Occipital lobe (tissue), 2 donors: ENCODE results near the gene COG7. TPM values are rescaled to one million over a fixed set of nuclear protein-coding genes. Genes with fewer than 3 reads are reported as not detected.
"Not testable (repeated sequence)": the region's sequence is repeated elsewhere in the genome, so short reads cannot be mapped to it uniquely, and the experiment has no call there.

Experiments
- DNase-seq: peaks from one replicate; lab custom pipeline; 2025; lab: John Stamatoyannopoulos, UW
- total RNA-seq: library from RNA; depleted of rRNA; stranded (reverse); fragments of >200 nt; gene quantifications from one replicate; pipeline ENCODE4 v1.2.3, GENCODE V29; 2014

Gene COG7
- total RNA-seq, 1 donor from 2014 or later, result 16.7 TPM

- no peak for DNase-seq
These were observed 65.3 kb downstream of the COG7 start for GRCh38 chr16:23387666-23388065.

DNA sequence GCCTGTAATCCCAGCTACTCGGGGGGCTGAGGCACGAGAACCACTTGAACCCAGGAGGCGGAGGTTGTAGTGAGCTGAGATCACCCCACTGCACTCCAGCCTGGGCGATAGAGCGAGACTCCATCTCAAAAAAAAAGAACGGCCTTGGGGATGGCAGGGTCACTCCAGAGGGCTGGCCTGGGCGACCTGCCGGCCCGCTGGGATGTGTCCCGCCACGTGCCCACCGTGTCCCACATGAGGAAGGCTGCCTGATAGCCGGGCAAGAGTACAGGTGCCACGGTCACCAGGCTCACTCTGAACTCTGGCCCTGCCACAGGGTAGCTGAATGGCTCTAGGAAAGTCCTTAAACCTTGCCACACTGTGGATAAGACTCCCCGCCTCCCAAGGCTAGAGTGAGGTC, 67.5 kb downstream of the COG7 start:
- DNase-seq, result no peak

DNA sequence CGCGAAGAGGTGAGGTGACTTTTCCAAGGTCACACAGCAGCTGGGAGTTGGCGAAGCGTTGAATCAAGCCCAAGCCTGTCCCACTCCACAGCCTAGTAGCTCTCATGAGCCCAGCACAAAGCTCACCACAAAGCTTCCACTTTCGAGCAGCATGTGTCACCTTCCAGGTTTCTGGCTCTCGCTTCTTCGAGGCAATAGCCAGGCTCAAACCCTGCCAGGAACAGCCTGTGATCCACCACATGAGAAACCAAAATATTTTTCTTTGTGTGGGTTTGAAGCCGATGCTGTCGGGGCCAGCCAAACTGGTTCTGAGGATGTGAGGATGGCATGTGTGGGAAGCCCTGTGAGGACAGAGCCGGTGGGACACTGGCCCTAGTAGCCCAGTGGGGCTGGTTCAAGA, 68.1 kb downstream of the COG7 start:
- no peak for DNase-seq

DNA sequence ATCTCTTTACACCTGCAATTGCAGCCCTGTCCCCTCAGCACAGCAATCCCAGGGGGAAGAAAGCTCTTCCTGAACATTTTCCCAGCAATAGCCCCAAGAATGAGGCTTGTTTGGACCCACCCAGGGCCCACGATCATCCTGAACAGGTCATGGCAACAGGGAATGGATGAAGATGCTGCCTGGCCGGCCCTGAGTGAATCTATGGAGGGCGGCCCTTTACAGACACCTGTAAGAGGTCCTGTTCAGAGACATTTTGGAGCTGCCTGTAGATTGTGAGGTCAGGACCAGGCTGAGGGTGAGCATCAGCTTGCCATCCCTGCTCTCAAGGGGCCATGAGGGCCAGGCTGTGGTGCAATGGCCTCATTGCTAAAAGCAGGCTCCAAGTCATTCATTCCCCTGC, 69.1 kb downstream of the COG7 start:
- DNase-seq, result no peak

DNA sequence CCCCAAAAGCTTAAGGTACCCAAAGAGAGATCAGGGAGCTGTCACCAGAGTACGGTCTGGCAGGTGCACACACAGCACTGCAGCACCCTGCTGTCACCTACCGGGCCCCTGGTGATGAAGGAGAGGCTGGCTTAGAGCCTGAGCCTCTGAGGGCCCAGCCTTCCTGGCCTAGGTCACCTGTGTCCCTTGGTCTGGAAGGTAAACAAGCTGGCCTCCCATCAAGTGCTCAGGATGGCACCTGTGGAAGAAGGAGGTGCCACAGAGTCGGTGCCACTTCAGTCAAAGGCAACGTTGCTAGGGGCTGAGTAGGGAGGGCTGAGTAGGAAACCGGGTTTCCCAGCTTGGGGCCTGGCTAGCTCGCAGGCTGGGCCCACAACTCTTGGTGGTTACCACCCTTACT, 70.7 kb downstream of the COG7 start:
- no peak for DNase-seq

DNA sequence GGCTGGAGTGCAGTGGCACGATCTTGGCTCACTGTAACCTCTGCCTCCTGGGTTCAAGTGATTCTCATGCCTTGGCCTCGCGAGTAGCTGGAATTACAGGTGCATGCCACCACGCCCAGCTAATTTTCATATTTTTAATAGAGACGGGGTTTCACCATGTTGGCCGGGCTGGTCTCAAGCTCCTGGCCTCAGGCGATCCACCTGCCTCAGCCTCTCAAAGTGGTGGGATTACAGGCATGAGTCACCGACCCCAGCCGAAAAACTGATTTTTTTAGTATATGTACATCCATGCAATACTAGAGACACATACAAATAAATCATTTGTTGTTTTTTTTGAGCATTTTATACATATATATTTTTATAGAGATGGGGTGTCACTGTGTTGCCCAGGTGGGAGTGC, 71.3 kb downstream of the COG7 start:
- DNase-seq, result not testable (repeated sequence)

DNA sequence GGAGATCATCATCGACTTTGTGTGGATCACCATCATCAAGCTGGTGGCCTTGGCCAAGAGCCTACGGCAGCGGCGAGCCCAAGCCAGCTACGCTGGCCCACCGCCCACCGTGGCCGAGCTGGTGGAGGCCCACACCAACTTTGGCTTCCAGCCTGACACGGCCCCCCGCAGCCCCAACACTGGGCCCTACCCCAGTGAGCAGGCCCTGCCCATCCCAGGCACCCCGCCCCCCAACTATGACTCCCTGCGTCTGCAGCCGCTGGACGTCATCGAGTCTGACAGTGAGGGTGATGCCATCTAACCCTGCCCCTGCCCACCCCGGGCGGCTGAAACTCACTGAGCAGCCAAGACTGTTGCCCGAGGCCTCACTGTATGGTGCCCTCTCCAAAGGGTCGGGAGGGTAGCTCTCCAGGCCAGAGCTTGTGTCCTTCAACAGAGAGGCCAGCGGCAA, 72.5 kb downstream of the COG7 start:
- no peak for DNase-seq

- no peak for DNase-seq
These were observed 73.3 kb downstream of the COG7 start for GRCh38 chr16:23379707-23380106.

- no peak for DNase-seq
These were observed 74.1 kb downstream of the COG7 start for GRCh38 chr16:23378921-23379320.

GRCh38 chr16:23378256-23378655, 74.7 kb downstream of the COG7 start:
- no peak for DNase-seq

- DNase-seq, result no peak
These were observed 75.7 kb downstream of the COG7 start for GRCh38 chr16:23377071-23377931.

DNA sequence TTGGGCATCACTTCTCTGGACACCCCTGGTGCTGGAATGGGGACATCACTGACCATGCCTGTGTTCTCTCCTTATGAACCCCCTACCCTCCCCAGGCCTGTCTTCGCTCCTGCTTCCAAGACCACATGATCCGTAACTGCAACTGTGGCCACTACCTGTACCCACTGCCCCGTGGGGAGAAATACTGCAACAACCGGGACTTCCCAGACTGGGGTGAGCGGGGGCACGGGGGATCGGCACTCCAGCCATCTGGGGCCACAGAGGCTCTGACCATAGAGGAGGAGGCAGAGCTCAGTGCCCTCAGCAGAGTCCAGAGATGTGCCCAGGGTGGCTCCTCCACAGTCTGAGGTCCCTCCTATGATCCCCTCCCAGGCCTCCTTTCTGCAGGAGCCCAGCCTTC, 77.3 kb downstream of the COG7 start:
- no peak for DNase-seq

DNA sequence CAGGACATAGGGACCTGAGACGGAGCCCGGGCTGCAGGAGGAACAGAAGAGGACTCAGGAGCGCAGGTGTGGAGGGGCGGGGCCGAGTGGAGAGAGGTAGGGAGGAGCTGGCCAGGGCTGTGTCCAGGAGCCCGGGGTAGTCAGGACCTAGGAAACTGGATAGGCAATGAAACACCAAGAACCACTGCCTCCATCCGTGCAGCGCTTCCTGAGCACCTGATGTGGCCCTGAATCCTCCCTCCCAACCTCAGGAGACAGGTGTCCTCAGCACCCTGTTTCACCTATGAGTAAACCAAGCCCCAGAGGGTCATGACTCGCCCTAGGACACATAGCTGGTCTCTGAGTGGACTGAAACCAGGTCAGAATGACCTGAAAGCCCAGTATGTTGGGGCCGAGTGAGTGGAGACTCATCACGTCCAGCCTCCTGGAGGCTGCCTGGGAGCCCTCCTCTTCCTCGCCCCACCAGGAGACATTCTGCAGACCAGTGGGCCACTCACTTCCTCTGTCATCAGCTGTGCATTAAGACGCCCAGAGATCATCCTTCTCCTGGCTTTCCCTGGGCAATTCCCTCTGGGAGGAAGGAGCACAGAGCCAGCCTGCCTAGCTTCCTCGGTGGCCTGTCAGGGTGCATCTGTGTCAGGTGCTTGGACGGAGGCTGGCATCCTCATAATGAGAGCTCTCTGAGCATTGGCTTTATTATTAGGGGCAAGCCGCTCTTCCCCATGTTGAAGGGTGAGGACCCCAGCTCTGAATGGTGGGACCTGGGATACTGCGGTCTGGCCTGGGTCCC, 78.1 kb downstream of the COG7 start:
- DNase-seq, result no peak

DNA sequence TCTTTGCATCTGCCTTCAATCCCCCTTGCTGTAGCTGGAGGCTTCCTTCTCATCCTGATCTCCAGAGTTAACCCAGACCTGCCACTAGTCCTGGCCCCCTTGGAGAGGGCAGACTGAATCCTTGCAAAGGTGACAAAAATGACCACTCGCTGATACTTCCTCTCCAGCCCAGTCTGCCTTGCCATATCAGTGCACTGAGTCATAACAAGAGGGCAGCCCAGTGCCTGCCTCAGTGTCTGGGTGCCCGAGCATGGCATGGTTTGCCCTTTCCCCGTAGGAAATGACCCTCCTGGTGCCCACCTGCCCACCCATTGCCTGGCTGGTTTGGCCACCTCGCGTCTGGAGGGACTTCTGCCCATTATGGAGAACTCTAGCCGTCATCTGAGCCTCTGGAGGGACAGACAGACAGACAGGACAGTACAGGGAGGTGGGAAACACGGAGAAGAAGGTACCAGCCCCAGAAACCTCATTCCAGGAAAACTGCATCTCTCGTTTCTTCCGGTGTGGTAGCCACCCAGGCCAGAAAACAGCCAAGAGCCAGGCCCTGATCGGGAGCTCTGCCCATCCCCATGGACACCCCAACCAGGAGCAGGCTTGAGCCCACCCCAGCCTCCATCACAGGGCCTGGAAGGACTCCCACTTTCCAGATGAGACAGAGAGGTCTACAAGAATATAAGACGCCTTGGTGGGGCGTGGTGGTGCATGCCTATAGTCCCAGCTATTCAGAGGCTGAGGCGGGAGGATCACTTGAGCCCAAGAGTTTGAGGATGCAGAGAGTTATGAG, 79.4 kb downstream of the COG7 start:
- DNase-seq, result no peak

GRCh38 chr16:23371368-23371767, 81.6 kb downstream of the COG7 start:
- no peak for DNase-seq

- DNase-seq, result no peak
These were observed 83.6 kb downstream of the COG7 start for GRCh38 chr16:23369416-23369815.

DNA sequence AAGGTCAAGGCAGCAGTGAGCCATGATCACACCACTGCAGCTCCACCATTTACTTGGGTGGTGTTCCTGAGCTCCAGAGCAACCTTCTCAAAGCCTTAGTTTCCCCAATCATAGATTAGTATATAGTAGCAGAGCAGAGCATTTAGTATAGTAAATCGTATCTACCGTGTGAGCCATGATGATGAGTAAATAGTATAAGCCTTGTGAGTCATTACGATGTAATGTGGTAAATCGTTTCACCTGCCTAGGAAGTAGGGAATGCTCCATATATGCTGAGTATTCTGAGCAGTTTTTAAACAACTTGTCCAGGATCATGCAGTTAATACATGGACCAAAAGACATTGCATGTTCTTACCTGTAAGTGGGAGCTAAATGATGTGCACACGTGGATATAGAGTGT, 84.5 kb downstream of the COG7 start:
- no peak for DNase-seq

GRCh38 chr16:23367988-23368387, 85.0 kb downstream of the COG7 start:
- no peak for DNase-seq

DNA sequence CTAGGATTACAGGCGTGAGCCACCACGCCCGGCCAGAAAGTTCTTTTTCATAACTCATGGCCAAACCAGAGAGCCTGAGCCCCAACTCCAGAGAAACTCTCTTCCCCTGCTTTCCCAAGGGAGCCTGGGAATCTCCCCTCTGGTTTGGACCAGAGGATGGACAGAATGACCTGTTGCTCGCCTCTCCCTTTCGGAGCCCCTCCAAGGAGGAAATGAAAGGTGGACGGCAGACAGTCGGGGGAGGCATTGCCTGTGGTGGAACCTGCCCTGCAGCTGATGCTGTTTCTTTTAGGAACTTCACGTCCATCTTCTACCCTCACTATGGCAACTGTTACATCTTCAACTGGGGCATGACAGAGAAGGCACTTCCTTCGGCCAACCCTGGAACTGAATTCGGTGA, 85.4 kb downstream of the COG7 start:
- DNase-seq, result no peak

GRCh38 chr16:23366341-23366740, 86.6 kb downstream of the COG7 start:
- DNase-seq, result not testable (repeated sequence)

- DNase-seq, result no peak
These were observed 87.3 kb downstream of the COG7 start for GRCh38 chr16:23365602-23366240.
